Astrocyte (in vitro differentiated cells and primary cell): Measurements from ENCODE around the gene CYSTM1. TPM values are rescaled to one million over a fixed set of nuclear protein-coding genes. Genes with fewer than 3 reads are reported as not detected.

Source experiments
- DNase-seq: peaks from one replicate; pipeline ENCODE4 v3.0.0-alpha.2; 2010; ENCODE audit warnings: low read depth
- FAIRE-seq: peaks from 2 replicates; lab custom pipeline; 2011; peaks lifted over from hg19 to GRCh38; lab: Jason Lieb, UNC
- H2AFZ ChIP-seq: 2 replicates; pipeline ENCODE4 v1.6.0; 2012; ENCODE audit warnings: low read depth, low read length, inconsistent platforms
- H3K27ac ChIP-seq: 2 replicates; pipeline ENCODE4 v1.5.1; 2011; ENCODE audit warnings: low read depth, low read length, inconsistent platforms
- H3K27me3 ChIP-seq: 2 replicates; pipeline ENCODE4 v1.6.0; 2011; ENCODE audit warnings: low read length, inconsistent platforms; ENCODE audit not compliant: insufficient read depth
- H3K36me3 ChIP-seq: 2 replicates; pipeline ENCODE4 v1.5.1; 2011; ENCODE audit warnings: low read length, inconsistent platforms; ENCODE audit not compliant: insufficient read depth
- H3K4me1 ChIP-seq: 2 replicates; pipeline ENCODE4 v1.5.1; 2011; ENCODE audit warnings: low read length, inconsistent platforms; ENCODE audit not compliant: insufficient read depth
- H3K4me2 ChIP-seq: 2 replicates; pipeline ENCODE4 v1.6.0; 2012; ENCODE audit warnings: low read length, inconsistent platforms
- H3K4me3 ChIP-seq: 2 replicates; pipeline ENCODE4 v1.5.1; 2011; ENCODE audit warnings: low read depth, mild to moderate bottlenecking, low read length, inconsistent platforms; ENCODE audit not compliant: insufficient read depth
- H3K79me2 ChIP-seq: 2 replicates; pipeline ENCODE4 v1.6.0; 2012; ENCODE audit warnings: mild to moderate bottlenecking, low read length, inconsistent platforms; ENCODE audit not compliant: insufficient read depth
- H3K9ac ChIP-seq: 2 replicates; pipeline ENCODE4 v1.6.0; 2012; ENCODE audit warnings: mild to moderate bottlenecking, low read length, inconsistent platforms
- H3K9me3 ChIP-seq: 2 replicates; pipeline ENCODE4 v1.5.1; 2012; ENCODE audit warnings: low read depth, mild to moderate bottlenecking, low read length, inconsistent platforms; ENCODE audit not compliant: insufficient read depth
- H4K20me1 ChIP-seq: 2 replicates; pipeline ENCODE4 v1.6.0; 2012; ENCODE audit warnings: low read length, inconsistent platforms; ENCODE audit not compliant: insufficient read depth
- H3K27ac Mint-ChIP-seq: one replicate; pipeline ENCODE4 v1.8.0; 2021; ENCODE audit warnings: mild to moderate bottlenecking, mixed read lengths; ENCODE audit not compliant: unreplicated experiment
- H3K27me3 Mint-ChIP-seq: one replicate; pipeline ENCODE4 v1.8.0; 2021; ENCODE audit warnings: low read depth, mixed read lengths; ENCODE audit not compliant: unreplicated experiment
- H3K36me3 Mint-ChIP-seq: one replicate; pipeline ENCODE4 v1.8.0; 2021; ENCODE audit warnings: low read depth, mixed read lengths; ENCODE audit not compliant: unreplicated experiment
- H3K4me1 Mint-ChIP-seq: one replicate; pipeline ENCODE4 v1.8.0; 2021; ENCODE audit warnings: low read depth, mixed read lengths; ENCODE audit not compliant: unreplicated experiment
- H3K4me3 Mint-ChIP-seq: one replicate; pipeline ENCODE4 v1.8.0; 2021; ENCODE audit warnings: mild to moderate bottlenecking, moderate library complexity, mixed read lengths; ENCODE audit not compliant: unreplicated experiment
- H3K9me3 Mint-ChIP-seq: one replicate; pipeline ENCODE4 v1.8.0; 2021; ENCODE audit warnings: mild to moderate bottlenecking, mixed read lengths; ENCODE audit not compliant: unreplicated experiment
- CTCF ChIP-seq: IDR thresholded peaks from 2 replicates; pipeline ENCODE4 v1.5.1; 2011; ENCODE audit warnings: low read depth, mild to moderate bottlenecking, inconsistent platforms, low read length, moderate library complexity; ENCODE audit not compliant: insufficient read depth
- EZH2 ChIP-seq: IDR thresholded peaks from 2 replicates; pipeline ENCODE4 v1.6.1; 2012; ENCODE audit warnings: mild to moderate bottlenecking, low read length, inconsistent platforms; ENCODE audit not compliant: insufficient read depth
- total RNA-seq: library from RNA; stranded (reverse); gene quantifications from 2 replicates; pipeline ENCODE4 v1.2.1, GENCODE V29; 2021

The CYSTM1 gene
- total RNA-seq, 1 donor from 2014 or later = 46.3 TPM

GRCh38 chr5:140130949-140131733, 43.8 kb upstream of the CYSTM1 start:
- Histone ChIP-seq H3K4me2 (peak overlapping the region; percentile 68), H3K4me1 (peaks cover 15% of the 10 kb centered on the region), H3K79me2 (peaks cover 15% of the 10 kb centered on the region), H3K9ac (no peak overlapping the region), H3K27ac (peak overlapping the region; percentile 4), H3K36me3 (no peaks in the 10 kb centered on the region), H3K4me3 (no peak overlapping the region), H2AFZ (peak overlapping the region; percentile 28), H4K20me1 (peaks cover 23% of the 10 kb centered on the region), H3K27me3 (no peaks in the 10 kb centered on the region), H3K9me3 (no peaks in the 10 kb centered on the region)
- no peak overlapping the region for H3K4me3 Mint-ChIP-seq
- no peaks in the 10 kb centered on the region for H3K36me3 Mint-ChIP-seq
- peak overlapping the region; percentile 49 for H3K27ac Mint-ChIP-seq
- TF ChIP-seq CTCF = no peak
- no peak for TF ChIP-seq EZH2
- peak; percentile 47 for FAIRE-seq
- peaks cover 19% of the 10 kb centered on the region for H3K4me1 Mint-ChIP-seq
- no peaks in the 10 kb centered on the region for H3K9me3 Mint-ChIP-seq
- no peak for DNase-seq
- H3K27me3 Mint-ChIP-seq = peaks cover 4% of the 10 kb centered on the region

- peaks cover 15% of the 10 kb centered on the region for H3K4me1 ChIP-seq
- no peaks in the 10 kb centered on the region for H3K27me3 ChIP-seq
- peak overlapping the region; percentile 34 for H3K27ac ChIP-seq
- H3K9ac ChIP-seq = peak overlapping the region; percentile 7
- peak overlapping the region; percentile 49 for H3K27ac Mint-ChIP-seq
- peak overlapping the region; percentile 68 for H3K4me2 ChIP-seq
- H3K79me2 ChIP-seq = peaks cover 7% of the 10 kb centered on the region
- FAIRE-seq = peak; percentile 99
- H4K20me1 ChIP-seq = peaks cover 19% of the 10 kb centered on the region
- peak overlapping the region; percentile 28 for H2AFZ ChIP-seq
- no peak for TF ChIP-seq CTCF
- no peak for TF ChIP-seq EZH2
- no peaks in the 10 kb centered on the region for H3K36me3 Mint-ChIP-seq
- H3K4me1 Mint-ChIP-seq = peaks cover 19% of the 10 kb centered on the region
- H3K4me3 ChIP-seq = no peak overlapping the region
- H3K4me3 Mint-ChIP-seq = no peak overlapping the region
- peak; percentile 96 for DNase-seq
- H3K36me3 ChIP-seq = no peaks in the 10 kb centered on the region
- no peaks in the 10 kb centered on the region for H3K9me3 Mint-ChIP-seq
- peaks cover 4% of the 10 kb centered on the region for H3K27me3 Mint-ChIP-seq
- no peaks in the 10 kb centered on the region for H3K9me3 ChIP-seq
These were observed 43.0 kb upstream of the CYSTM1 start for GRCh38 chr5:140131967-140132409.
